MM.1S (cell line): ENCODE data around the gene WDR74.

Experiments
- DNase-seq: peaks from one replicate; pipeline ENCODE4 v3.0.0-alpha.2; 2015
- H2AFZ ChIP-seq: fragments of 300-600 bp; sonication (generic); 2 replicates; pipeline ENCODE4 v1.6.0; 2016; ENCODE audit warnings: antibody characterized with exemption, low read length
- H3F3A ChIP-seq: fragments of 300-600 bp; sonication (generic); 2 replicates; pipeline ENCODE4 v1.6.1; 2016; ENCODE audit warnings: mild to moderate bottlenecking, antibody characterized with exemption, low read length, moderate library complexity, mixed read lengths; ENCODE audit not compliant: insufficient read depth
- H3K27ac ChIP-seq: fragments of 300-600 bp; sonication (generic); 2 replicates; pipeline ENCODE4 v1.5.1; 2016; ENCODE audit warnings: mild to moderate bottlenecking, low read length
- H3K27me3 ChIP-seq: fragments of 300-600 bp; sonication (generic); replicated peaks from 2 replicates; pipeline ENCODE4 v1.6.0; 2016; ENCODE audit warnings: low read length; ENCODE audit not compliant: insufficient read depth
- H3K36me3 ChIP-seq: fragments of 300-600 bp; sonication (generic); replicated peaks from 2 replicates; pipeline ENCODE4 v1.6.1; 2016; ENCODE audit warnings: mild to moderate bottlenecking, low read length, mixed read lengths; ENCODE audit not compliant: insufficient read depth
- H3K4me1 ChIP-seq: fragments of 300-600 bp; sonication (generic); 2 replicates; pipeline ENCODE4 v1.6.1; 2016; ENCODE audit warnings: low read length, mixed read lengths
- H3K4me2 ChIP-seq: fragments of 300-600 bp; sonication (generic); 2 replicates; pipeline ENCODE4 v1.6.0; 2016; ENCODE audit warnings: low read depth, low read length
- H3K4me3 ChIP-seq: fragments of 300-600 bp; sonication (generic); 2 replicates; pipeline ENCODE4 v1.5.1; 2016; ENCODE audit warnings: low read length, mixed read lengths
- H3K79me2 ChIP-seq: fragments of 300-600 bp; sonication (generic); 2 replicates; pipeline ENCODE4 v1.6.1; 2016; ENCODE audit warnings: mixed run types, low read length, mixed read lengths
- H3K9ac ChIP-seq: fragments of 300-600 bp; sonication (generic); 2 replicates; pipeline ENCODE4 v1.6.1; 2016; ENCODE audit warnings: low read length, mixed read lengths
- H3K9me2 ChIP-seq: fragments of 300-600 bp; sonication (generic); replicated peaks from 2 replicates; pipeline ENCODE4 v1.6.1; 2016; ENCODE audit warnings: mild to moderate bottlenecking, low read length, mixed read lengths; ENCODE audit not compliant: insufficient read depth
- H3K9me3 ChIP-seq: fragments of 300-600 bp; sonication (generic); replicated peaks from 2 replicates; pipeline ENCODE4 v1.6.1; 2016; ENCODE audit warnings: mild to moderate bottlenecking, low read length, mixed read lengths; ENCODE audit not compliant: insufficient read depth
- H4K20me1 ChIP-seq: fragments of 300-600 bp; sonication (generic); 2 replicates; pipeline ENCODE4 v1.6.1; 2016; ENCODE audit warnings: mild to moderate bottlenecking, low read length, moderate library complexity, mixed read lengths; ENCODE audit not compliant: insufficient read depth
- CTCF ChIP-seq: fragments of 300-600 bp; sonication (generic); IDR thresholded peaks from 2 replicates; pipeline ENCODE4 v1.5.1; 2016; ENCODE audit warnings: antibody characterized with exemption, low read length, mixed read lengths
- EZH2 ChIP-seq: fragments of 300-600 bp; sonication (generic); optimal IDR thresholded peaks from 2 replicates; pipeline ENCODE3; 2017; ENCODE audit warnings: low read depth, mild to moderate bottlenecking, antibody characterized with exemption, low read length, mixed read lengths
- EZH2phosphoT487 ChIP-seq: fragments of 300-600 bp; sonication (generic); IDR thresholded peaks from 2 replicates; pipeline ENCODE4 v1.6.1; 2018; ENCODE audit warnings: antibody characterized with exemption, low read length

WDR74 gene

GRCh38 chr11:62786318-62787004, 52.9 kb downstream of the WDR74 start:
- Histone ChIP-seq H3K4me3 (peak overlapping the region; percentile 80), H3K4me1 (peaks cover 21% of the 10 kb centered on the region), H3K9ac (peak overlapping the region; percentile 74), H3F3A (peaks cover 28% of the 10 kb centered on the region), H2AFZ (peak overlapping the region; percentile 34; the same call in 1 of the 2 replicates), H3K9me2 (no peaks in the 10 kb centered on the region), H3K27ac (peak overlapping the region; percentile 76; the same call in 1 of the 2 replicates), H3K36me3 (no peaks in the 10 kb centered on the region), H3K9me3 (no peaks in the 10 kb centered on the region), H3K79me2 (peaks cover 44% of the 10 kb centered on the region), H4K20me1 (no peaks in the 10 kb centered on the region), H3K4me2 (peak overlapping the region; percentile 92), H3K27me3 (no peaks in the 10 kb centered on the region)
- TF ChIP-seq CTCF (peak; percentile 98), EZH2 (no peak), EZH2phosphoT487 (no peak)
- DNase-seq: peak; percentile 91
